Stimulated activated CD4-positive, alpha-beta T cell treated with anti-CD3 and anti-CD28 coated beads, TNF-alpha, amount 100 ng/mL, for 1 hour (primary cell): ENCODE measurements around the gene PLAGL2.
"Not testable (repeated sequence)": the region's sequence is repeated elsewhere in the genome, so short reads cannot be mapped to it uniquely, and the experiment has no call there.

ENCODE experiments used
- DNase-seq, 3 donors: peaks; one replicate each; pipeline ENCODE4 v3.0.0-alpha.2; 2020; ENCODE audit warnings: low read depth in 3 of 3, low spot score in 1 of 3

PLAGL2 gene

DNA sequence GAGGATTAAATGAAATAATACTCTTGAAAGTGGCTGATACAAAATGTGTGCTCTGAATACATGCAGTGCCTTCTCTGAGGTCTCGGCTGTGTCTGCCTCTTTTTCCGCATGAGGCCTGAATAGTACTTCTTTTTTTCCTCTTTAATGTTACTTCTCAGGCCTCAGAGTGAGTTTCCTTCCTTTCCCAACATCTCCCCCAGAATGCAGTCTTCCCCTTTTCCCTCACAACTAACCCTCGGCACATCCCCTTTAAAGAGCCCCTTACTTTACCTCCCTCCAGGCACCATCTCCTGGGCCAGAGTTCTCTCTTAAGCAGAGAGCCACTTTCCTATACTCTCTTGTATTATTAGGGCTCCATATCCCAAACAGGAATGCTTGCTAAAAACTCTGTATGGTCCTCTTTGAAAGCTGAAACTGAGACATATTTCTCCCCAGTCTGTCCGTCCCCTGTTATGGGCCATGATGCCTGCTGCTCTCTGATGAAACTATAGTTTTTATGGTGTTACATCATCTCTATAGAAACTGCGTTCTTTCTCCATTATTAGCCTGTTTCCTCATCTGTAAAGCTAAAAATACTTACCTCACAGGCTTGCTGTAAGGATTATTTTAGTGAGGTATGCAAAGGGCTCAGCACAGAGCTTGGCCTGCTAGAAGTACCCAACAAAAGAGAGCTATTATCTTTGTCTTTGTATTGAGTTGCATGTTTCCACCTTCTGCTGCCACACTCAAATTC lies 2.3 kb downstream of the PLAGL2 start:
- DNase-seq = no peak

DNA sequence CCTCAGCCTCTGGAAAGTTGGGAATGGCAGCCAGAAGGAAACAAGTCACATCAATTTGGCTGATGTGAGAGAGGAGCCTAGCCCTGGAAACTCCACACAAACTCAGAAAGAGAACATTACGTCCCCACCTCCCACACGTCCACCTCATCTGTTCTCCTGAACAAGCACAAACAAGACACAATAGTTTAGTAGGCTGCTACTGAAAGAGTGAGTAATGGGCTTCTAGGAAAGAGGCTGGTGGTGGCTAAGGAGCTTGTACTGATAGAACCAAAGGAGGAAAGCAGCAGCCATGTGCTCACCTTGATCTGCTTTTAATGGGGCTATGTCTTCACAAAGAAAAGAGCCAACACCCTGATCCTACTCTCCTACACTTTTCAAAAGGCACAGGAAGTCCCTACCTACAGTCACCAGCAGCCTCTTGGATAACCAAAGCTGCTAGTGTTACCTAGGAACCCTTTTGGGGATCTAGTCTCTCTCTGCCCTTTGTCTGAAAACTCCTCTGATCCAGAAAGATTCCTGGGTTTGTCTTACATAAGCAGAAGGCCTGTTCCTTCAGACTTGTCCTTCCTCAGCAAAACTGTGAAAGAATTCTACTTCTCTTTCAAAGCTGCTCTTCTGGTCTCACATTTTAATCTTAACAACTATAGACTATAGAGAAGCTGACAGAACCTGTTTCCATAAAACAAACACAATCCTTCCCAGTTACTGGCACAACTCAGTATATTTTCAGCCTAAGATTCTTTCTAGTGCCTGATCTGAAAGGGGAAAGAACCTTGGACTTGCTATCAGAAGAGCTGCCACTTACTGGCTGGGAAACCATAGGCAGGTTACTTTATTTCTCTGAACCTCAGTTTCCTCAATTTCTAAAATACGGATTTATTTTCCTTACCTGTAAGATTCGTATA lies 3.1 kb downstream of the PLAGL2 start:
- DNase-seq = peak in 1 of 3 donors; percentile 41

DNA sequence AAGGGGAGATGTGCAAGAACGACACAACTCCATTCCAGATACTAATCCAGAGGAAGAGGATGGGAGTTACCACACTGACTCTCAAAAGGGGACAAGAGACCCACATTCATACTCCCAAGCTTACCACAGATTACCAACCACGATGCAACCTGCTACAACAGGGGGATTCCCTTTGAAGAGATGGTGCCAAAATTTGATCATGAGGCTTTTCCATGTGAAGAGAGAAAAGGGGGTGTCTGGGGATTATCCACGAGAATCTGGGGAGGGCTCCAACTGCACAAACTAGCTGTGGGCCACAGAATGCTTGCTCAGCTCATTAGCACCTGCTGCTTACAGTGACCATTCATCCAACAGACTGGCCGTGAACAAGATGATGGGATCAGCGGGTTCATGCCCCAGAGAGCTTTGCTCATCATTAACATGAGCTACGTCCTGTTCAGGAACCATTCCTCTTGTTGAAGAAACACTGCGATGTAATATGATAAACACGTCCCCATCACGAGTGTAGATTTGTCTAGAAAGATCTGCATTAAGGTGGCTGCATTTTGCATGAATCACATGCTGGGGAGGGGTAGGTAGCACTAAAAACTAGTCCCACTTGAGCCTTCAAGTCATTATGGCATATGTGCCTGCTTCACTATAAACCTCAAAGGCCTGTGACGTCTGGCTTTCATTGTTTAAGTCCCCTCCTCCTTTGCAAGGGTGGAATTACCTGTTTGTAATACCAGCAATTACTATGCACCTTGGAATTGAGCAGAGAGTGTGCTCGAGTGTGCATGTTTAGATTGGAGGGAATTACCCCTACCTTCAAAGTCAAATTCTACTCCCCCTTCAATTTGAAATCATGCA lies 4.0 kb downstream of the PLAGL2 start:
- DNase-seq = no peak

DNA sequence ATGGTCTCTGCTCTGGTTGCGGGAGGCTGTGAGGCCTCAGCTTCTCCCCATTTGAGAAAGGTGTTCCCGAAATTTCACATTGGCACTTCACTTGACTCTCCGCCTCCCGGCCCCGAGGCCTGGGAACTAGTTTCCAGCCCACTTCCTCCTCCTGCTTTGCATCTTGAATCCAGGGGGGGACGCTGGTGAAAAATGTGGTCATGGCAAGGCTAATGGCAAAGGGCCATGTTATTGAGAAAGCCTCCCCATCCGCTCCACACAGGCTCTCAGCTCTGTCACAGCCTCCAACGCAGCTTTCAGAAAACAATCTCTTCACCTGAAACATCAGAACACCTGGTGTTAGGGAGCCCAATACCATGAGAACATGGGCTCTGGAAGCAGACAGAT lies 5.6 kb downstream of the PLAGL2 start:
- no peak for DNase-seq

DNA sequence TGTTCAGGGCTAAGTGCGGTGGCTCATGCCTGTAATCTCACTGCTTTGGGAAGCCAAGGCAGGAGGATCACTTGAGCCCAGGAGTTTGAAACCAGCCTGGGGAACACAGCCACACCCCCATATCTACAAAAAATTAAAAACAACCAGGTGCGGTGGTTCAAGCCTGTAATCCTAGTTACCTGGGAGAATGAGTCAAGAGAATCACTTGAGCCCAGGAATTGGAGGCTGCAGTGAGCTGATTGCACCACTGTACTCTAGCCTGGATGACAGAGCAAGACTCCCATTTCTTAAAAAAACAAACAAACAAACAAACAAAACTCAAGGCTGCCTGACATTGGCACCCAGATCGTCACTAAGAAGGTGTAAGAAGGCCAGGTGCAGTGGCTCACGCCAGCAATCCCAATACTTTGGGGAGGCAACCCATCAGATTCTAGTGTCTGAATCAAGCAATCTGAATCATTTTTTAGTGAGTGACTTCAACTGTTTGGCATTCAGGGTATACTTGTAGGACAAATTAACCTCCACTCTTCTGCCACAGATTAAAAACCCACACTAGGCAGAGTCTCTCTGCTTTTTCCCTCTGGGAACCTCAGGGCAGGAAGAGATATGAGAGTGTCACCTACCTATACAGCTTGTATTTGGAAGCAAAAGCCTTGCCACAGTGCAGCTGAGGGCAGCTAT lies 6.1 kb downstream of the PLAGL2 start:
- no peak for DNase-seq

DNA sequence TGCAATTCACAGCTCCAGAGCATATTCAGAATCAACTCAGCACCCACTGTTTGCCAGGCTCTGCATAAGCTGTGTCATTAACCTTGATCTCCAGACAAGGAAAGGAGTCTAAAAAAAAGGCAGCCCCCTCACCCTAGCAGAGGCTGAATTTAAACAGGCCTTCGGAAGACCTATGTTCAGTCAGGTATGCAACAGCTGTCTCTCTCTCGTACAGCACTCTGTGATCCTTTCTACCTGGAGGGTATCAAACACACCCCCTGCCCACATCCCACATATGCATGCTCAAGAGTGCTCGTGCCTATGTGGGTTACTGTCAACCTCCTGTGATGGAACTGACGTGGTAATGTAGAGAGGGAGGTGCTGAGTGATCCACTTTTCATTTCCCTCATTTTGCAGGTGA lies 8.5 kb downstream of the PLAGL2 start:
- DNase-seq = no peak

DNA sequence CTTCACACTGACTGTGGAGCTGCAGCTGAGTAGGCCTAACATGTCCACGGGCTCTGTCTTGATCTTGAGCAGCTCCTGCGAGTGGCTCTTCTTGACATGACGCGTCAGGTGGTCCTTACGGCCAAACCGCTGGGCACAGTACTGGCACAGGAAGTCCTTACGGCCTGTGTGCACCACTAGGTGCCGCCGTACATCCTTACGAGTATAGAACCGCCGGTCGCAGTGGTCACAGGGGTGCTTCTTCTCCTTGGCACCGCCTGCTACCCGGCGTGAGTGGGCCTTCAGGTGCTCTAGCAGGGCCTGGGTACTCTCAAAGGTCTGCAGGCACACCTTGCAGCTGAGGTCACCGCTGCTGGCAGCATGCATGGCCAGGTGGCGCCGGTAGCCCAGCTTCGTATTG lies 10.4 kb downstream of the PLAGL2 start:
- not testable (repeated sequence) for DNase-seq

DNA sequence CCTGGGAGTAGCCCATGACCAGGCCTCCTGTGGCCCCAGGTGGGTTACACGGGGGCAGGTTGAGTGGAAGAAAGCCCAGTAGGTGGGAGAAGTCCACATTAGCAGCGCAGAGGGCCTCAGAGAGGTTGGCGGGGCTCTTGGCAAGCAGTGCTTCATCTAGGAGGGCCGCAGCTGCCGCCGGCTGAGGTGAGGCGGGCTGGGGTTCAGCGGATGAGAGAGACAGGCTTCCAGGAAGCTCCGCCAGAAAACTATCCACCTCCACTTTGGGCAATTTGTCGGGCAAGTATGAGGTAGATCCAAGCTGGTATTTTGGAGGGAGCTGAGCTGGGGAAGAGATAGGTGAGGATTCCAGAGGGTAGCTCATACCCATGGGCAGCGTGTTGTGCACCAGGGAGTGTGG lies 10.9 kb downstream of the PLAGL2 start:
- DNase-seq = not testable (repeated sequence)

DNA sequence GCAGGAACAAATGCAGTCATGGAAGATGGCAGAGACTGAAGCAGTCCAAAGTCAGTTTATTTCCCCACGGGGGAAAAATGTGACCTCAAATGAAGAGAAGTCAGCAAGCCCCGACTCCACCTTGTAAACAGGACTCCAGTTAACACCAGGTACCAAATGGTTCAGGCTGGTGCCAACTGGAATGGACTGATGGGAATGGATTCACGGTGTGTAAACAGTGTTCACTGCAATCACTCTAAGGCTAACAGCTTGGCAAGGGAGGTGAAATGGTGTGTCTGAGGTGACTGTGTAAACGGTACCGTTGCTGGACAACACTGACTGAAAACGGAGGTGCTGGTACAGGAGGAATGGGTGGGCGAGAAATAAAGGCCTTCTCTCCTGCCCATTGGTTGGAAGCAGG lies 12.0 kb downstream of the PLAGL2 start:
- no peak for DNase-seq

DNA sequence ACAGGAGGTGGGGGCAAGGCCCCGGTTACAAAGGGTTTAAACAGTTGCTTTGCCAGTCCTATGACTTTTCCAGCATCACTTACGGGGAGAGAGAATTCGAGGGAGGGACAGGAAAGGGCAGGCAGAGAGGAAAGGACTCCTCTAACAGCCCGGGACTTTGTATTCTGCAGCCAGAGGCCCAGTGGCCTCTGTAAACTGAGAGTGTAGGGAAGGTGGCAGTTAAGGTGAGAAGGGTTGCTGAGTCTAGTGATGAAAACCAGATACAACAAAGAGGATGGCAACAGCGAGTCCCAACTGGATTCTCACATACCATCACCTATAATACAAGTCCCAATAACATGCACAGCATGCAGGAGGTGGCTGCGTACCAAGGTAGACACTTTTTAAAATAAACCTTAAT lies 13.5 kb downstream of the PLAGL2 start:
- DNase-seq = no peak

DNA sequence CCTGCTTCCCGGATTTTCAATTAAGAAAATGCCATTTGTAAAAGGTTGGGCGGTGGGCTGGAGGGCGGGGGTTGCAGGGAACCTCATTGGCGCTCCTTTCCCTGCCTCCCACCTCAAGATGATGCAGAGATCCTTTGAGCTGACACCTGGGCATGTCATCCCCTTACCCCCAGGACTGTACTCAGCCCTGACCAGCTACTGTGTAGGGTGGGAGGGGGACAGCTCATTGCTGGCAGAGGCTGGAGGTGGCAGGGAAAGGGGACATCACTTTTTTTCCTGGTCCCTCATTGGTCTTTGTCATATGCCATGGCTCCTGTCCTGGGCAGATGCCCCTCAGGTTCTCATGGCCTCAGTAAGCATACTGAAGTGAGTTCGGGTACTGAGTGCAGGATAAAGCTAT lies 14.2 kb downstream of the PLAGL2 start:
- not testable (repeated sequence) for DNase-seq

DNA sequence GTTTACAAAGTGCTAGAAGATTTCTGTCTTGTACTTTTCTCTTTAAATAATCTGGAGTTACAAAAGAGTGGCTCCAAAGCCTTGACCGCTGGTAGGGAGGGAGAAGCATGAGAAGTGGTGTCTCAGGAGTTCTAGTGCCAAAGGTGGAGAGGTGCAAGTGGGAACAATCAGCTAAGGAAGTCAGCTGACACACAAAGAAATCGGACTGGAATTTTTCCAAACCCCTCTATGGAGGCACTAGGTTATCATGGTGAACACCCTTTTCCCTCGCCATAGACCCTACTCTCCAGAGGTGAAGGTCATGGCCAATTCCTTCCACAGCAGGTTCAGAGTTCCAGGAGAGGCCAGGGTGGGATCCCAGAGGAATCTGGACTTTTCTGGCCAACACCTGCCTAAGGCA lies 14.8 kb downstream of the PLAGL2 start:
- no peak for DNase-seq

DNA sequence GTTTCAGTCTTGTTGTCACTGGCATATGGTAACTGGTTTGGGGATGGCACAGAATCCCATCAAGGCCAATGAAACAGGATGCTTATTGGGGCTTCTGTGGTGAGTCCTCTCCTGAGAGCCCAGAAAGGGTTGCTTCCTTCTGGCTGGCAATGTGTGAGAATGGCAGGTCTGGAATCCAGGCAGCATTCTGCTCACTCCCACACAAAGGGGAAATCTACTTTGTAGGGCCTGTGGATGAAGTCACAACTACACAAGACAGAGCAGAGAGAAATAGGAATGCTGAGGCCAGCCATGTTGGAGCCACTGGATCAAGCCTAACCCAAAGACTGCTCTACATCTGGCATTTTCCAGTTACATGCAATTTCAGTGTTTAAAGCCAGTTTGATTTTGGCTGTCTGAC lies 15.7 kb downstream of the PLAGL2 start:
- DNase-seq = no peak

DNA sequence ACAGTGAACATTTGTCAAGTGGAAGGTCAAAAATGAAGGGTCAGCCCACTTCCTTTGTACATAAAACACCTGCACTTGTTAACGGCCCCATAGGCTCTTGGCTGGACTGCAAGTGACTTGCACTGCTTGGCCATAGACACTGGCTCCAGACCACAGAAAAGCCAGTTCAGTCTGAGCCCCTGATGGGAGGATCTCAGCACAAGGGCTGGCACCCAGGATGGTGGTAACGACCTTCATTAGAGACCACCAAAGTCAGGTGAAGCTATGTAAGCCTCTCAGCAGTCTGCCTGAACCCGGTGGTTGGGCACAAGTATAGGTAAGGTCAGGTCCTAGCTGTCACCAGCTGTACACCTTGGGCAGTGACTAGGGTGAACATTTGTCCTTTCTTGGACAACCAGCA lies 16.1 kb downstream of the PLAGL2 start:
- DNase-seq = no peak

DNA sequence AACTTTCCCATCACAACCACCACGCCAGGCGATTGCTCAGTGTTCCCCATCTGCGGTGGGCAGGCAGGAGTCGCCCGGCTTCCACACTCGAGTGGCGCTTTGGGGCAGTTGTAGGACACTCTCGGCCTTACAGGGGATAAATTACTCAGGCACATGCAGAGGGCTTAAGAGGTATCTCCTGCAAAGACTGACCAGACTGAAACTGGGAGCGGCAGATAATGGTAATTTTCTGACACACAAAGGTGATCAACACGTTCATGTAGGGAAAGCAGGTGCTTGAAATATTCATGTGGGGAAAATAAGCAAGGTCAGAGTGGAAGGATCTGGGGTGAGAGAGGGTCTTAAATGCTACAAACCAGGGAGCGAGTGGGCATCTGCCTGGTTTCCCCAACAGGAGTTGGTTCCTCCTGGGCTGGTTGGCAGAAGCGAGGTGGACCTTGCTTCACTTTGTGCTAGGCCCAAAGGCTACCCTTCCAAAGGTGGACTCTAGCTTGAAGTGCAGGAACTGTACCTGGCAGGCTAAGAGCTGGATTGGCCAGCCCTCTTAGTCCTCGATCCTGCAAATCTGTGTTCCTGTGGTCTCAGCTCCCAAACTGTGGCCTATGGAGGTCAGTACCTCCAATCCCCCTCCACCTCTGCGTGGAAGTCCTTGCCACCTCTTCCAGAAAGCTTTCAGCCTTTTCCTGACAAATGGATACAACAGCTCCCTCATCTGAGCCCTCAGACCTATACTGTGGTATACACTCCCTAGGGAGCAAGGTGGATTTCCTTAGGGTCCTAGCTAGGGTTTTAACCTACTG lies 16.7 kb downstream of the PLAGL2 start:
- no peak for DNase-seq

DNA sequence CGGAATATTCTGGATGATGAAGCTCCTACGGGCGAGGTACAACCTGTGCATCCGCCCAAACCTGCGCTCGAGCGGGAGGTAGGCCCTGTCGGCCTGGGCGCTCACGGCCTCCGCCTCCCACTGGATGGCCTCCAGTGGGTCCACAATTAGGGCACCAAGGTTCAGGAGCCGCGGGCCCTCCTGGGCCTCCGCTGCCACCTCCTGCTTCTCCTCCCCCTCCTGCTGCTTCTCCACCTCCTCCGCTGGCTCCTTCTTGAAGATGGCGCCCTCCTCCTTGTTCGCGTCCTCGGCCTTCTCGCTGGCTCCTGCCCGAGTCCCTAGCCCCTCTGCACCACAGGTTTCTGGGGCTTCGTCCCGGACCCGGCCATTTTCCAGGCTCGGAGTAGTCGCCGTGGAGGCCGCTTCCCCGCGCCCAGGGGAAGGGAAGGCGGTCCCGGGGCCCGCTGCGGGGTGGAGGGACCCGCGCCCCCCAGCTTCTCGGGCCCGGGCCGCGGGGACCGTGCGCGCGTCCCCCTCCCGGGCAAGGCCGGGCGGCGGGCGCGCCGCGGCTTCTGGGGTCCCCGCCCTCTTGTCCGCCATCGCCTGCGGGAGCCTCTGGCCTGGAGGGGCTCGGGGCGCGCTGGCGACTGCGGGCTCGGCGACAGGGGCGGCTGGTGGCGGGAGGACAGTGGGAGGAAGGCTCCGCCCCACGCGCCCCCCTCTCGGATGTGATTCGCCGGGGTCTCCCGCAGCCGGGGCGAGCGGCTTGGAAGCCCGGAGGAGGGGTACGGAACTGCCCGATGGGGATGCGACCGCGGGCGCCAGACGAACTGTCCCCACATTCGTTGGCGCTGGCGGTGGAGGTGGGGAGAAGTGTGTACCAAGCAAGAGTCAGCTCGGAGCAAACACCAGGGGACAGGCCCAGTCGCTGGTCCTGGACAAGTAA lies 17.6 kb downstream of the PLAGL2 start:
- peak in 1 of 3 donors; percentile 35 for DNase-seq

DNA sequence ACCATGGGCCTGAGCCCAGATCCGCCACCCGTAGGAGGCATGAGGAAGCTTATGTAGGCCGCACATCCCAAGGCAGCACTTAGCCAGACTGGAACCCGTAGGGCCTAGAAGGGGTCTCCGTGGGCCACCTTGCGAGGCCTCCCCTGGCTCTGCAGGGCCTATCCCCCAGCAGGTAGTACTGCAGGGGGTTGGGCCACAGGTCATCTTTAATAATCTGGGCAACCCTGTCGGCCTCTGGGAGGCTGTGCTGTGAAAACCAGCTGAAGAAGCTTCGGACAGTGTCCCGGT lies 18.5 kb downstream of the PLAGL2 start:
- DNase-seq = no peak

DNA sequence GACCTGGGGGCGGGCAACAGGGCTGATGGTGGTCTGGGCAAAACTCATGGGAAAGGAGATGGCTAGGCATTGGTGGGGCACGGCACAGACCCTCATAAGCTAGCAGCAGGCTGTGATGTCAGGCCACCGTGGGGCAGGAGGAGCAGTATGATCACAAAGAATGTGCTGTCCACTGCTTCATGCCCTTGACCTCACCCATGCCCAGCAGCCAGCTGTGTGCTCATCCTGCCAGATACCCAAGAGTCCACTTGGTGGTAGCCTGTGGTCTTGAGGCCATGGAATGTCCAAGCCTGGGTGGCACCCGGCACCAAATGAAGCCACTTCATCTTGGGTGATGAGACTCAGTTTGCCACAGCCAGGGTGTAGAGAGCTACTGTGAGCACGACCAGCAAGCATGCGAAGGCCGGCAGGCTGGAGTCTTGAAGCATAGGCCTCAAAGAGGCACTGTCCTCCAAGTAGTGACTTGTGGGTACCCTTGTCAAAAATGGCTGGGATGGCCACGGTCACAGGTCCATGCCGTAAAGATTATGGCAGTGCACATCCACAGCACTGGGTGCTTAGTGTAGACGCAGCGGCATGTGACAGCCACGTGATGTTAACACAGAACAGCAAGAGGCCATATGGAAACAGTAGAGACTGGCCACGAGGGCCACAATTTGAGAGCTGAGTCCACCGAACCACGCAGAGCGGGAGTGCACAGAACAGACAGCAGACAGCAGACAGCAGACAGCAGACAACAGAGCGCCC lies 19.0 kb downstream of the PLAGL2 start:
- DNase-seq = no peak

DNA sequence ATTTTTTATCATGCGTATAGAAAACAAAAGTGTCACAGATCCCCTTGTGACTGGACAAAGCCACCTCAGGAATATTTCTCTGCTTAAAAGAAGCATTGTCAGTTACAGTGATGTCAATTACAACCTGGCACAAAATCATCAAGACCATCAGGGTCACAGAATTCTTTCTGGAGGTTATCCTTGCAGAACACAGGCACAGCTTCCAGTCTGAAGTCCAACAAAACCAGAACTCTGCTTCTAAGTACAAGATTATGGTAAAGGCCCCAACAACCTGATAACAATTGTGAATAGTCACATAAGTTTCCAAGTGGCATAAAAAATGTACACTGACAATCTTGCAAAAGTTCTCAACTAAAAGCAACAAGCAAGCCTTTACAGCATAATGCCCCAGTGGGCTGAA lies 21.0 kb downstream of the PLAGL2 start:
- no peak for DNase-seq
